Testis (tissue), 2 donors: ENCODE measurements around the gene ITPKC.

Source experiments
- POLR2A ChIP-seq: fragments of 450-650 bp; IDR thresholded peaks from one replicate; pipeline ENCODE4 v1.6.1; 2017; ENCODE audit warnings: antibody characterized with exemption, mild to moderate bottlenecking, moderate library complexity
- TF ChIP-seq, protein P1 (sequence below), 3 experiments: fragments of 450-650 bp in 2 of 3; fragments of 200-600 bp in 1 of 3; sonication (generic) in 1 of 3; IDR thresholded peaks; one replicate each; pipeline ENCODE4 v1.5.1; 2016 to 2019; ENCODE audit warnings: antibody characterized with exemption in 3 of 3, mild to moderate bottlenecking in 2 of 3, moderate library complexity in 1 of 3

DNA sequence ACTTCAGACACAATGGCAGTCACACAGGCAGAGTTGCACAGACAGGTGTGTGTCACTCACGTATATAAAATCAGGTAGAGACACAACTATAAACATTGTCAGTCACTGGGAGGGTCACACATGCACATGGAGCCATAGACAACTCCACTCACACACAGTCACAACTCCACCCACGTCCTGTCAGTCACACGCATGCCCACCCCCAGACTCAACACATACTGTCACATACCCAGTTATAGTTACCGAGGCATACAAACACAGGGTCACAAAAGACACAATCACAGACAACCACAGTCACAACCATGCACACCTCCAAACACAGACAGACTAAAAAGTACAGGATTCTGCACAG is 27.9 kb upstream of the ITPKC start:
- TF ChIP-seq, protein P1, sequence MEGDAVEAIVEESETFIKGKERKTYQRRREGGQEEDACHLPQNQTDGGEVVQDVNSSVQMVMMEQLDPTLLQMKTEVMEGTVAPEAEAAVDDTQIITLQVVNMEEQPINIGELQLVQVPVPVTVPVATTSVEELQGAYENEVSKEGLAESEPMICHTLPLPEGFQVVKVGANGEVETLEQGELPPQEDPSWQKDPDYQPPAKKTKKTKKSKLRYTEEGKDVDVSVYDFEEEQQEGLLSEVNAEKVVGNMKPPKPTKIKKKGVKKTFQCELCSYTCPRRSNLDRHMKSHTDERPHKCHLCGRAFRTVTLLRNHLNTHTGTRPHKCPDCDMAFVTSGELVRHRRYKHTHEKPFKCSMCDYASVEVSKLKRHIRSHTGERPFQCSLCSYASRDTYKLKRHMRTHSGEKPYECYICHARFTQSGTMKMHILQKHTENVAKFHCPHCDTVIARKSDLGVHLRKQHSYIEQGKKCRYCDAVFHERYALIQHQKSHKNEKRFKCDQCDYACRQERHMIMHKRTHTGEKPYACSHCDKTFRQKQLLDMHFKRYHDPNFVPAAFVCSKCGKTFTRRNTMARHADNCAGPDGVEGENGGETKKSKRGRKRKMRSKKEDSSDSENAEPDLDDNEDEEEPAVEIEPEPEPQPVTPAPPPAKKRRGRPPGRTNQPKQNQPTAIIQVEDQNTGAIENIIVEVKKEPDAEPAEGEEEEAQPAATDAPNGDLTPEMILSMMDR (IDR thresholded peaks at IDR 0.05): no peak
- no peak for TF ChIP-seq POLR2A
